ENCODE measurements around the gene CHERP. TPM values are rescaled to one million over a fixed set of nuclear protein-coding genes. Genes with fewer than 3 reads are reported as not detected.
"Not testable (repeated sequence)": the region's sequence is repeated elsewhere in the genome, so short reads cannot be mapped to it uniquely, and the experiment has no call there.

CHERP gene
- total RNA-seq, 1 donor from 2014 or later = 6.5 TPM

DNA sequence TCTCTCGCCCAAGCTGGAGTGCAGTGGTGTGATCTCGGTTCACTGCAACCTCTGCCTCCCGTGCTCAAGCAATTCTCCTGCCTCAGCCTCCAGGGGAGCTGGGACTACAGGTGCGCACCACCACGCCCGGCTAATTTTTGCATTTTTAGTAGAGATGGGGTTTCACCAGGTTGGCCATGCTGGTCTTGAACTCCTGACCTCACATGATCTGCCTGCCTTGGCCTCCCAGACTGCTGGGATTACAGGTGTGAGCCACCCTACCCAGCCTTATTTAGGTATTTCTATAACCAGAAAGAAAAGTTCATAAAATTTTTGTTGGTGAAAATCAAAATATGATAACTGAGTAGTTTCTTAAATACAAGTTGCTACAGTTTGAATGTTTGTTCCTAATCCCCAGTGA lies 1.5 kb upstream of the CHERP start:
- not testable (repeated sequence) for DNase-seq (ENCODE audit: low spot score)

DNA sequence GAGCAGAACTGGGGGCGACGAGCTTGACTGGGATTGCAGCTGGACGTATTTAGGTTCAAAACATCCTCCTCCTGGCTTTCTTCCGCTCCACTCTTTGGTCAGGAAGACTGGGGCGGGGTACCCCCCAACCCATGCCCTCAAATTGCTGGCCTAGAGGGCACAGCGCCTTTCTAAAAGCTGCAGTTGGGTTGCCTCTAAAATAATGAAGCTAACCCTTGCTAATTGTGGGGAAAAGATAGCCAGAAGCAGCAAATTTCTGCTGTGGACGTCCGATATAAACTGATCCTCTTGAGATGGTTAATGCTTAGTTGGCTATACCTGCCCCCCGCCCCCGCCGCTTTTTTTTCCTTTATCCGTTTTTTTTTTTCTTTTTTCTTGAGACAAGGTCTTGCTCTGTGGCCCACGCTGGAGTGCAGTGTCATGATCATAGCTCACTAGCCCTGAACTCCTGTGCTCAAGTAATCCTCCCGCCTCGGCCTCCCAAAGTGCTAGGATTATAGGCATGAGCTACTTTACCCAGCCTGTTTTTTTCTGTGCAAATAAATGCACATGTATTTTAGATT lies 754 bp upstream of the CHERP start:
- DNase-seq (ENCODE audit: low spot score) = no peak

DNA sequence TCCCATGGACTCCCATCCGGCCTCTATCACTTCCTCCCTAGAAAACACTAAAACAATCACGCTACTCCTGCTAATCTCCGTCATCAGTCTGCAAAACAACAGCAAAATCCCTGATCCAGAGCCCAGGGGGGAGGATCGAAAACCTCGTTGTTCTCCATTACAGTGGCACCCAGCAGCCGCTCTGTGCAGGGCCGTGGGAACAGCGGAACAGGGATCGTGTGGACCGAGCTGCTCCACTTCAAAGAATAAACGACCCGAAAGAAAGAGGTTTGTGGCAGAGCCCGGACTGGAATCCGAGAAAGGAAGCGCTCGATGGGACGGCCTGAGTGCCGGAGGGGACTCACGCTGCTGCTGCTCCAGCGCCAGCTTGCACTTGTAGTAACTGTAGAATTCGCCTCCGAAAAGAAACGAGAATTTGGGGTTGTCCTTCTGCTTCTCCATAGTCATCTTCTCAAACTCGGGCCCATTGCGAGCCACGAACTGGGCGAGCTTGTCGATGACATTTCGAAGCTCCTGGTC lies 652 bp downstream of the CHERP start:
- DNase-seq (ENCODE audit: low spot score) = no peak

DNA sequence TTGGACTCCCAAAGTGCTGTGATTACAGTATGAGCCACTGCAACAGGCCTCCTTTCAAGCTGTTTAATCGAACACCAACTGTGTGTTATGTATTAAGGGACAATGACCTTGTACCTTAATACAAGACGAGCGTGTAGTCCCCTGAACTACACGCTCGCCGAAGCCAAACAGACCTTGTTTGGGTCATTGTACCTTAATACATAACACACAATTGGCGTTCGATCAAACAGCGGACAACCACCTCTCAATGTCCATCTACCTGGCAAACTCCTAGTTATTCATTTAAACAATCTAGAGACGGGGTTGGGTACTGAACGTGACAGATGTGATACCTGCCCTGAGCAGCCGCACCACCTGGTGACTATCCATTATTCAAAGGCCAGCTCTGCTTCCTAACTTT lies 1.3 kb downstream of the CHERP start:
- no peak for DNase-seq (ENCODE audit: low spot score)

DNA sequence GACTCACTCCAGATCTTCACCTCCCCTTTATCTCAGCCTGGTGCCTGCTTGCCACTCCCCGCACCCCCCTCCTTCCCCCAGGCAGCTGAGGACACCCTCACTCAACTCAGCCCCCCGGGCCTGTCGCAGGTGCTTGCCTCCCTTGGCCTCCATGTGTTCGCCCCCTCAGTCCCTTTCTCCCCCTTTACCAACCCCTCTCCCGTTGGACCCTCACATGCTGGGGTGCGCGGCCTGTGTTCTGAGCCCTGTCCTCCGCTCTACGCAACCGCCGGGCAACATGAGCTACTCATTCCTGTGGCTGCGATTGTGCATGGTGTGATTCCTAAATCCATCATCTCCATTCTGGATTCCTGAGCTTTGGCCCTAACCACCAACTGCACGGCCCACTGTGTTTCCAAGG lies 5.1 kb downstream of the CHERP start:
- no peak for DNase-seq (ENCODE audit: low spot score)

DNA sequence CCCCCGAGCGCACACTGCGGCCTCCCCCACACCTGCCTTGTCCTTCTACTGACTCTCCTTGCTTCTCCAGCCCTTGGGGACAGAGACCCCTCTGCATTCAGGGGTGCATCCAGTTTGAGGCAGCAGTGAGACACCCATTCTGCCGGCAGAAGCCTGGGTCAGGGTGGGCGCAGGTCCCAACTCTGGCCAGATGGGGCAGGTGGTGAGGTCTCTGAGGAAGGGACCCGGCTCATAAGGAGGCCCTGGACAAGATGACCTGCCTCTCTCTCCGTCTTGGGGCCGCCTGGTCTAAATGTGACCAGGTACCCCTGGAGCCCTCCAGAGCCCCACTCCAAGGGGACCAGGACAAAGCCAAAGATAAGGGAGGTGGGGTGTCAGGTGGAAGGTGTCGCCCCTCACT lies 6.1 kb downstream of the CHERP start:
- DNase-seq (ENCODE audit: low spot score) = no peak

DNA sequence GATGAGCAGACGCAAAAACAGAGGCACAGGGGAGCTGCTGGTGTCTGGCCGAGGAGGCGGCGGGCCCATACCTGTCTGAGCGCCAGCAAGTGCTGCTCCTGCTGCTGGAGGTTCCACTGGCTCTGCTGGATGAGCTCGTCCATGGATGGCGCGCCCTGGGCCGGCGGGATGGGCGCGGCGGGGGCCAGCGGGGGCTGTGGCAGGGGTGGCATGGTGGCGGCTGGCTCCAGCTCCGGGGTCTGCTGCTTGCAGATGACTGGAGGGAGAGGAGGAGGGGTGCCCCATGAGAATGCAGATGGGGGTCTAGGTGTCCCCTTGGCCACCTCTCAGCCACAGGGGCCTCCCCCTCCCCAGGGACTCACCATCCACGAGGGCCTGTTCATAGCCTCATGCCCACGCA lies 6.9 kb downstream of the CHERP start:
- DNase-seq (ENCODE audit: low spot score) = no peak

DNA sequence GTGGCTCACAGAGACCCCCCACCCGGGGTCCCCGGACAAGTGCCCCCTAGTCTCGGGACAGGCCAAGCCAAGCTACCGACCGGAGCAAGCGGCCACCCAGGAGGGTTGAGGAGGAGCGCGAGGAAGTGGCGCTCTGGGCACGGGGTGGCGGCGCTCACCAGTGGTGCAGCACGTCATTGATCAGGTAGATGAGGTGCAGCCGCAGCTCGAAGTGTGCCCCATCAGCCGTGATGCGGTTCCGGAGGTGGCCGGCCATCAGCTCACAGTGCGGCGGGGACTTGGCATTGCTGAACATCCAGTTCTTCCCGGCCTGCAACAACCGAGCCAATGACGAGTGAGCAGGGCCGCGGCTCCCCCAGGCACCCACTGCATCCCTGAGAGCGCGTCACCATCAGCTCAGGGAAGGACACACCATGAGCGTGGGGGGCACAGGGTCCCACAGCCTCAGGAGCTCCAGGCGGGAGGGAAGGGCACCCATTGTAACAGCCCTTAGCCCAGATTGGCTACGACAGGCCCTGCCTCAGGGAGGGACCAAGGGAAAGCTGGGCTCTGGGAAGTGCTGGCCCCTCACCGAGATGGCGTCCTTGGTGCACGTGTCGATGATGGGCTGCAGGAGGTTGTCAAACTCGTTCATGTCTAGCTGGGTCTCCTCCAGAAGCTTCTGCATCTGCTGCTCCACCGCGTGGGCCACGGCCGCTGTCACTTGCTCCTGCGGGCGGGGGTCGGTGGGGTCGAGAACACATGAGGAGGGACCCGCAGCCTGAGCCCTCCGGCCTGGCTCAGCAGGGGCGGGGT lies 9.6 kb downstream of the CHERP start:
- DNase-seq (ENCODE audit: low spot score) = no peak

DNA sequence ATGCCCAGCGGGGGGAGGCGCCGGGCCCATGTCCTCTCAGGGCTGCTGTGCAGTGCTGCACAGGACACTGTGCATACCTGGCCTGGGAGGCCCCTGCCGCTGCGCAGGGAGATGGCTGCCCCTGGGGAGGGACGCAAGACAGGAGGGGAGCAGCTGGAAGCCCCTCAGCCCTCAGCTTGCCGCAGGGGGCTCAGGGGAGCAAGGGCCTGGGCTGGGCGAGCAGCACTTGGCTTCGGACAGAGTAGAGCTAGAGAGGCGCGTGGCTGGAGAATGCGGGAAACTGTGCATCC lies 10.9 kb downstream of the CHERP start:
- no peak for DNase-seq (ENCODE audit: low spot score)

DNA sequence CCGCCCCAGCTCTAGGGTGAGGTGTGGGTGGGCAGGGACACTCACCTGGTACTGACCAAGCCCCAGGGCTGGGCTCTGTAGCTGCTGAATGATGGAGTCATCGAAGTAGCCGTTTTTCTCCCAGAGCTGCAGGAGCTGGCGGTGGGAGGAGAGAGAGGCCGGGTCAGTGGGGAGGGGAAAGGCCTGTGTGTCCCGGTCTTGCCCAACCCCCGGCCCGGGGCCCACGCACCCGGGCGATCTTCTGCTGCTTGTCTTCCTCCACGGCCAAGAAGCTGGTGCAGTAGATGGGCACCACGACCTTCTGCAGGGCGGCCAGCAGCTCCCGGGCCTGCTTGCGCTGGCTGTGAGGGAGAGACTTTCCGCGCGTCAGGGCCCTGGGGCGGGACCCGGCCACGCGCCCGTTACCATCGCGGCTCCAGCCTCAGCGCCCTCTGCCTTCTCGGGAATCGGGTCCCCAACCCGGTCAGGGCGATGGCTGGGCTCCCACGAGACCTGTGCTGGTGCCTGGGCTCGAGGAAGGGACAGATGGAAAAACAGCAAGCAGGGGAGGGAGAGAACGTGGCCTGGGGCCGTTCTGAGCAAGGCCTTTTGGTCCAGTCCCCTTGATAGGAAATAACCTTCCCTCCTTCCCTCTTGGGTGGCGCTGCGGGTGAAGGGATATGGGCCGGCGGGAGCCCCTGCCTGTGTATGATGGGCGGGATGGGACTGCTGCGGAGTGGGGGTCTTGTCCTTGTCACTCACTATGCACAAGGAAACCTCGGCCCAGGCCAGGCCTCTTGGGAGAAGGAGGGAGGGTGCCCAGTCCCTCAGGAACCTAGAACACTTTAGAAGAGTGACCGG lies 11.5 kb downstream of the CHERP start:
- DNase-seq (ENCODE audit: low spot score) = no peak

DNA sequence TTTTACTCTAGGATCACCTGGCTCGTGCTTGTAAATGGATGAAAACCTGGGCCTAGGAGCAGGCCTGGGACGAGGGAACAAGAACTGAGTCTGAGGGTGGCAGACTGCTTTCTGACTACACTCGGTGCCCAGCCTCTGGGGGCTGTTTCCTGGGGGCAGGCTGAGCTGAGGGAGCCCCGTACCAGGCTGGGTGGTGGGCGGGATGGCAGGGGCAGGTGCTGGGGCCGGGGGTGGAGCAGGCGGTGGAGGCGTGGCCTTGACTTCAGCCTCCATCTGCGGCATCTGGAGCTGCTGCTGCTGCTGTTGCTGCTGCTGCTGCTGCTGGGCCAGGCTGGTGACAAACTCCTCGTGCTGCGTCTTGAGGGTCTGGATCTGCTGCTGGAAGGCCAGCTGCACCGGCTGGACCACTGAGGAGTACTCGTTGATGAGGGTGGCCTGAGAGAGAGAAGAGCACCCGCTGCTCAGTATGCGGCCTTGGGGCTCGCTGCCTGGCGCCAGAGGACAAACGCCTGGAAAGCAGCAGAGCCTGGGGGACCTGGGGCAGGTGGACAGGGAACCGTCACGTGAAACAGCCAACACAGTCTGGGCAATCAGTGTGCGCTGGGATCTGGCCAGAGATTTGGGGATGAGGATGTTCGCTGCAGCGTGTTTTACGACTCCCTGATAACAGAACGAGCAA lies 12.6 kb downstream of the CHERP start:
- DNase-seq (ENCODE audit: low spot score) = no peak

DNA sequence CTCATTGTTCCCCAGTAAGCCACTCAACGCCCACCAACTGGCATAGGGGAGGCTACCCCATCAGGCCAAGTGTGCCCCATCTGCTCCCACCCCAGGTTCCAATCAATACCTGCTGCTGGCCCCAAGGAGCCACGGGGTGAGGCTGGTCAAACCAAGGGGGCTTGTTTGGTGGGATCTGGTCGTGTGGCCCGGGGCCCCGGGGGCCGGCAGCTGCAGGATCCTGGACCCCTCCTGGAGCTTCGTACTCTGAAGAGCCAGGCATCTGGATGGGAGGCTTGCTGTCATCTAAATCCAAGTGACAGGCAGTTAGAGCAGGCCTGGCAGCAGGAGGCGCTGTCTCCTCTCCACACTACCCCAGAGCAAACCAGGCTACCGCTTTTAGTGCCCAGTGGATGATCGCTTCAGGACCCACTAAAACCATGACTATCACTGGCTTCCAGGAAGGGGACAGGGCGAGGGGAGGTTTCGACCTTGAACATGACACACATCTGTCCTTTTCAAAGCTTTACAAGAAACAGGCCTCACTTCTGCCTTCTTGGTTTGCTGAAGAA lies 14.2 kb downstream of the CHERP start:
- DNase-seq (ENCODE audit: low spot score) = no peak

DNA sequence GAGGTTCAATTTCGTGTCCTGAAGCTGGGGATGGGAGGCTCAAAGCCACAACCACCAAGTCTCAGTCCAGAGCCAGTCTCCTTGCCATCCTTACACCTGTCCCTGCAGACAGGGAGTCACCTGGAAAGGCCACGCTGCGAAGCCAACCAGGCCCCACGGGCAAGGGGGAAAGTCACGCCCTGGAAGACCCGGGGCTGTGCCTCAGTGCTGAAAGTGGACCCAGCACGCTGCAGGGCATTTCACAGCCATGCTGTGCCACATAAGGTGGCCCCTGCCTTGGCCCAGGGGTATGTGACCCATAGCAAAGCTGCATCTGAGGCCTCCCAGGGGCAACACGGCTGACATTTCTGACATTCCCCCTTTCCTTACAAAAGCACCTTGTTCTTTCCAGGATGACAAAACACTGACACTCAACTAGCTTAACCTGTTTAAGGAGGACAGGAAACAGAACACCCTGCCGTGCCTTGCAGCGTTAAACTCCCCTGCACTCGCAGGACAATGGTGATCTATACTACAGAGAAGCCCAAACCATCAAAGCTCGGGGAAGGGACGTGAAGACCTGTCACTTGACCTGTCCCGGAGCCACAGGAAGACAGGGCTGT lies 14.8 kb downstream of the CHERP start:
- peak; percentile 46 for DNase-seq (ENCODE audit: low spot score)

DNA sequence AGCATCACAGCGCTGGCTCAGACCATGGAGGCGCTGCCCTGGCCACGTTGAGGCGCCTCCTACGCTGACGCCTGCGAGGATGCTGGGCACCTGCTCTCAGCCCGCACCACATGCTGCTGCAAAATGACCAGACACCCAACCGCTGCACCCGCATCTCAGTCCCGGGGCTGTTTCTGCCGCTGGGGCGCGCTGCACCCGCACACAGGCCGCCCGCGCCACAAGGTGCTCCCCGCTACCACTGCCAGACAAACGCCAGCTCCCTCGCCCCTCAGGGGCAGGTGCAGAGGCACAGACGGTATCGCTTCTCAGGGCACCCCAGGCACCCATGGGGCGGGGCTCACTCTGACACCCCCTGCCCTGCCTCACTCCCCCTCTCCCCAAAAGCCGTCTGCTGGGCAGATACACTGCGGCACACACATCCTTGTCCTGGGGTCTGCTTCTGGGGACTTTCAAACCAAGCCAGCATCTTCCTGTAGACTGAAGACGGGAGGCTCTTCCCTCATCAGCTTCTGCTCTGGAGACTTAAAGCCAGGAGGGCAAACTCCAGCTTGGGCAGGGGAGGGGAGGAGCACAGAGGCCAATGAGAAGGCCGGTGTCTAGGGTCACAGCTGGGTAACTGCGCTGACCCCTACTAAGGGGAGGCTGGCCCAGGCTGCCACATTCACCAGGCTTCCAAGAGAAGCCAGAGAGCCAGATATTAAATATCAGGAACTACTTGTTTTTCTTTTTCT lies 16.3 kb downstream of the CHERP start:
- no peak for DNase-seq (ENCODE audit: low spot score)

DNA sequence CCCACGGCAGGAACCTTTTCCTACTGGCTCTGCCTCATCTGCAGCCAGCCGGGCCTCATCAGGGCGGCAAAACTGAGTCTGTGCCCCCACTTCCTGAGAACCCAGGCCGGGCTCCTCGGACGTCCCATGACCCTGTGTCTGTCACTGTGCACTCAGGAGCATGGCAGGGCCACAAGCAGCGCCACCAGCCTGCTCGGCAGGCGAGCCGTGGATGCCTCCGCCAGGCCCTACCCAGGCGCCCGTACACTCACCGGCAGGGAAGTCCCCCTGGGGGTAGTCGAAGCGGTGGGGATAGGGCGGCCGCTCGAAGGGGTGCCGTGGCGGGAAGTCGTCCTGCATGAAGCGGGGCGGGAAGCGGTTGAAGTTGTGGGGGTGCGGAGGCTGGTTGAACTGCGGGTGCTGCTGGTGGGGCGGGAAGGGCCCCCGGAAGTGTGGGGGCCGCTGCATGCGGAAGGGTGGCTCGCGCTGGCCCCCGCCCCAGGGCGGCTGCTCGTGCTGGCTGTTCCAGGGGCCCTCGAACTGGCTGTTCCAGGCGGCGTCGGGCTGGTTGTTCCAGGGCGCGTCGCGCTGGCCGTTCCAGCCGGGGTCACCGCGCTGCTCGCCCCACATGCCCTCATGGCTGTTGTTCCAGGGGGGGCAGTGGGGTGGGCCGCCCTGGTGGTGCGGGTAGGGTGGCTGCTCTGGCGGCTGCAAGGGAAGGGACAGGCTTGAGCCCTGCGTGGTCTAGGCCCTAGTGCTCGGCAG lies 17.1 kb downstream of the CHERP start:
- no peak for DNase-seq (ENCODE audit: low spot score)

DNA sequence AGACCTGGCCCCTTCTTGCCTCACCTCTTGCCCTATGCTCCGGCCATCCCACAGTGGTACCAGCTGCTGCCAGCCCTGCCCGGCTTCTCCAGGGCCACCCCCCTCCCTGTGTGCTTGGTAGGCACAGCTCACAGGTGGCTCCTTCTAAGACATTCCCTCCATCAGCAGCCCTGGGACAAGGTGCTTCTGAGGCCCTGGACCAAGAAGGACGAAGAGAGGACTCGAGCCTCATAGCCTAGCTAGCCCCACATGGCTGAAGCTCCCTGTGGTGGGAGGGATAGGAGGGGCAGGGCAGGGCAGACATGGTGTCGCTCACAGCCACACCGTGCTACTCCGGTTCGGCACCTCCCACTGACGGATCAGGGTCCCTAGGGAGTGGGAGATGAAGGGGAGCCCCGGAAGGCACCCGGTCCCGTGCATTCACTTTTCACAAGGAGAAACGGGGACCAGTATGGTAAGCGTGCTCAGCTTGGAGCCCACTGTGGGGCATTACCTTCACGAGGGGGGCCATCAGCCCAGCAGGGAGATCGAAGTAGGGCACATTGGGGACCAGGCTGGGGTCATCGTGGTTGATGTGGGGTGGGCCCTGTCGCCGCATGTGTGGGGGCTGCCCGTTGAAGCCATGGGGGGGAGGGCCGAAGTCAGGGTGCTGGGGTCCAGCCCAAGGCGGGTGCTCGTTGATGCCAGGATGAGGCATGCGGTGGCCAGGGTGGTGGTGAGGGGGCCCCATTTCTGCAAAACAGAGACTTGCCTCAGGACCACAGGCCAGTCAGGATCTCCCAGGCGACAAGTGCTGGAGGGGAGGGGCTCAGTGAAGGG lies 19.5 kb downstream of the CHERP start:
- no peak for DNase-seq (ENCODE audit: low spot score)

DNA sequence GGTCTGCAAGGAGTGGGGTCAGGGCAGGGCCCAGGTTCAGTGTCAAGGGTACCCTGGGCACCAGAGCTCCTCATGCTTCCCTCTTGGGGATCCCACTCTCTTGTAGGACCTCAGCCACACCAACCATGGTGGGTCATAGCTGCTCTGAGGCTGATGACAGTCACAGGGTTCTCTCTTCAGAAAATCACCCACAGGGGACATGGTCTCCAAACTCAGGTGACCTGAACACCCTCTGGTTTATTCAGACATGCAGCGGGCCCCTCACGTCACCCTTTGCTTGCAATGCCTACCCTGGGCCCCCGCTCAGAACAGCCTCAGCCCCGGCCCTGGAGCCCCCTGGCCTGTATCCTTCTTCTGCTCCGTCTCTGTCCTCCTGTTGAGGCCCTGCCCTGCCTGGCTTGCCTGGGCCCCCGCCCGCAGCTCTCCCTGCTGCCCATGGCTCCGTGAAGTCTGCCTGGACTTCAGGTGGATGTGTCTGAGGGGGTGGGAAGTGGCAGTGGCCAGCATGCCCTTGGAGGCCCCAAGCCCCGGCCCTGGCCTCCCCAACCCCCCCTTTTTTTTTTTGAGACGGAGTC lies 20.4 kb downstream of the CHERP start:
- no peak for DNase-seq (ENCODE audit: low spot score)

DNA sequence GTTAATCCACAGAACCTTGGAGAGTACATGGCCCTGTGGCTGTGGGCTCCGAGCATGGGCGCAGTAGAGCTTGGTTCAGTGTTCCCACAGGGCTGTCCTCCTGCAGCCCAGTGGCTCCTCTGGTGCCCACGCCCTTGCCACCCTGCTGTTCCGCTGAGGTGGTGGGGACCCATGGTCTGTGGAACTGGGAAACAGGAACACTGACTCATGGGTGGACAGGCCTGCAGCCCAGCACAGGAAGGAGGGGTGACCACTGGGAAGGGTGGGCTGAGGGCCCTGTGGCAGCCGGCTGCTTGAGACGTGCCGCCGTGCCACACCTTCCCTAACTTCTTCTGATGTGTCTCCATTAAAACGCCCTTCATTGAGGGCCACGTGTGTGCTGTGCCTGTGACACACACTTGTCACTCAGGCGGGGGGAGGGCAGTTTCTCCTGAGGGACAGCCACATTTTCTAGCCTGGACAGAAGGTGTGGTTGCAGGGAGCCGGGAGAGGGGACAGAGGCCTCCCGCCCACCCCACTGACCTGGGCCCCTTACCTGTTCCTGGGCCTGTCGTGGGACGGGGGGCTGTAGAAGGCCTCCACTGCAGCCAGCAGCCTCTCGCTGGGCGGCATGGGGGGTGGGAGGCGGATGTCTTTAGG lies 21.1 kb downstream of the CHERP start:
- no peak for DNase-seq (ENCODE audit: low spot score)

Measured in umbilical cord (tissue), 2 donors.